PFSK-1 (cell line): ENCODE results near the gene NOVA1.

Experiments
- FOXP2 ChIP-seq: optimal IDR thresholded peaks from 2 replicates; pipeline ENCODE3; 2011; ENCODE audit warnings: borderline replicate concordance, control low read depth, inconsistent platforms; ENCODE audit not compliant: insufficient read depth; ENCODE audit errors: extremely low read length, extremely low read depth
- POLR2AphosphoS5 ChIP-seq: IDR thresholded peaks from 2 replicates; pipeline ENCODE4 v1.6.1; 2012; ENCODE audit warnings: low read depth, mild to moderate bottlenecking, control low read depth, low read length, moderate library complexity
- REST ChIP-seq, 2 experiments: IDR thresholded peaks; 2 replicates each; pipeline versions ENCODE4 v1.6.1 to v1.8.0; 2011 to 2012; ENCODE audit warnings: low read depth in 2 of 2, low read length in 2 of 2, control low read depth in 1 of 2, inconsistent platforms in 1 of 2, mild to moderate bottlenecking in 1 of 2, moderate library complexity in 1 of 2; ENCODE audit not compliant: insufficient read depth in 1 of 2
- SIN3A ChIP-seq: IDR thresholded peaks from 2 replicates; pipeline ENCODE4 v1.6.1; 2012; ENCODE audit warnings: mild to moderate bottlenecking, low read length, moderate library complexity, borderline replicate concordance; ENCODE audit not compliant: insufficient read depth
- TAF1 ChIP-seq: IDR thresholded peaks from 2 replicates; pipeline ENCODE4 v1.6.1; 2012; ENCODE audit warnings: low read length, control low read depth, borderline replicate concordance; ENCODE audit not compliant: insufficient read depth

The NOVA1 gene

GRCh38 chr14:26593357-26593756, 4.5 kb downstream of the NOVA1 start:
- TF ChIP-seq POLR2AphosphoS5 (no peak), FOXP2 (no peak), SIN3A (no peak), REST (IDR thresholded peaks at IDR 0.05; ENCODE audit: insufficient read depth in 1 of 2, low read depth in 2 of 2, low read length in 2 of 2) (no peak), TAF1 (no peak)

GRCh38 chr14:26589925-26590324, 7.9 kb downstream of the NOVA1 start:
- TF ChIP-seq POLR2AphosphoS5 (no peak), TAF1 (no peak), FOXP2 (no peak), REST (IDR thresholded peaks at IDR 0.05; ENCODE audit: insufficient read depth in 1 of 2, low read depth in 2 of 2, low read length in 2 of 2) (no peak), SIN3A (no peak)

- TF ChIP-seq REST (IDR thresholded peaks at IDR 0.05; ENCODE audit: insufficient read depth in 1 of 2, low read depth in 2 of 2, low read length in 2 of 2) (no peak), SIN3A (no peak), FOXP2 (no peak), POLR2AphosphoS5 (no peak), TAF1 (no peak)
Measured at GRCh38 chr14:26577711-26578110, 20.1 kb downstream of the NOVA1 start.

GRCh38 chr14:26554069-26554772, 43.6 kb downstream of the NOVA1 start:
- TF ChIP-seq TAF1 (no peak), SIN3A (no peak), REST (IDR thresholded peaks at IDR 0.05; ENCODE audit: insufficient read depth in 1 of 2, low read depth in 2 of 2, low read length in 2 of 2) (no peak), FOXP2 (no peak), POLR2AphosphoS5 (no peak)
